NB4 (cell line): Measurements from ENCODE around the gene GSTT2B.
"Not testable (repeated sequence)": the region's sequence is repeated elsewhere in the genome, so short reads cannot be mapped to it uniquely, and the experiment has no call there.

Experiments
- CTCF ChIP-seq: IDR thresholded peaks from one replicate; pipeline ENCODE4 v1.5.1; 2012; ENCODE audit warnings: low read depth, low read length
- MAX ChIP-seq: IDR thresholded peaks from 2 replicates; pipeline ENCODE4 v1.6.1; 2011; ENCODE audit warnings: low read depth, low read length
- MYC ChIP-seq: IDR thresholded peaks from 2 replicates; pipeline ENCODE4 v1.6.1; 2011; ENCODE audit warnings: low read depth, low read length
- POLR2A ChIP-seq: IDR thresholded peaks from 2 replicates; pipeline ENCODE4 v1.6.1; 2011; ENCODE audit warnings: mild to moderate bottlenecking; ENCODE audit not compliant: insufficient read length; ENCODE audit errors: extremely low read depth

- TF ChIP-seq CTCF, POLR2A, MYC, MAX: not testable (repeated sequence)
Observed at GRCh38 chr22:23920267-23920611, 40.8 kb downstream of the GSTT2B start.
